GM19238 (cell line): ENCODE results near the gene KCP.
"Not testable (repeated sequence)": the region's sequence is repeated elsewhere in the genome, so short reads cannot be mapped to it uniquely, and the experiment has no call there.

Experiments used
- DNase-seq: peaks from one replicate; pipeline ENCODE4 v3.0.0; 2011; ENCODE audit warnings: low spot score; ENCODE audit not compliant: insufficient read length

KCP gene

DNA sequence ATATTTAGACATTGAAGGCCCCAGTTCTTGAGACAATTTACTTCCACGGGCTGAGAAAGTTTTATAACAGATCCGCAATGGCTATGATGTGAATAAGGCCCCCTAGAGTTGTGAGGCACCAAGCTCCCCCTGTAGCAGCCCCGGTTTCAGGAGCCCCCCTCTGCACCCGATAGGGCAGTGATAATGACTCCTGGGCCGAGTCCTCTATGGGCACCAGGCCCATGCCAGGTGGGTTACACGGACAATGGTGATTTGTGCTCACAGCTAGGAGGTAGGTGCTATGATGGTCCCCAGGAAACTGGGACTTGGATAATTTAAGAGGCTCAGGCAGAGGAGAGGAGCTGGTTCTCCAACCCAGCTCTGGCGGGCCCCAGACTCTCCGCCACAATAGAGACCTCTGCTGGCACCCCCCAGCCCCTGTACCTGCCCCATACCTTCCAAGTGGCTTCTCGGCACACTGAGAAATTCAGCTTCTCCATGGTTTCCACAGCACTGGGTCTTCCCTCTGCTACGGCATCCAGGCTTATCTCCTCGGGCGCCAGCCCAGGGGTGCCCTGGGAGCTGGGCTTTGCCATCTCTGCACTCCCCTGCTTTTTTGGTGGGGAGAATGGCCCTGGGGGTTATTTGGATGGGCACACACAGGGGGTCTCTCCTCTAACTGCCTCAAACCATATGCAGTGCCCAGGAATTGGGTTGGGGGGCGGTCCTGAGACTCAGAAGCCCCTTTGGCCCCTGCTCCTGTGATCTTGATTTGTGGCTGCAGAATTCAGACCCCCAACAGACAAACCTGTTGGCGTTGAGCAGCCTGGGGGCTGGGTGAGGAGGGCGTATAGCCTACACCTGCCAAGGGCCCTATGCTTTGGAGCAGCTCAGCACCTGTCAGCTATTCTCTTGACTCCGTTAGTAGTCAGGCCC is 12.2 kb upstream of the KCP start:
- no peak for DNase-seq

GRCh38 chr7:128921866-128922440 is 11.4 kb upstream of the KCP start:
- no peak for DNase-seq

GRCh38 chr7:128920913-128921582 is 10.5 kb upstream of the KCP start:
- no peak for DNase-seq

GRCh38 chr7:128919881-128920799 is 9.6 kb upstream of the KCP start:
- no peak for DNase-seq

GRCh38 chr7:128919241-128919640 is 8.7 kb upstream of the KCP start:
- no peak for DNase-seq

DNA sequence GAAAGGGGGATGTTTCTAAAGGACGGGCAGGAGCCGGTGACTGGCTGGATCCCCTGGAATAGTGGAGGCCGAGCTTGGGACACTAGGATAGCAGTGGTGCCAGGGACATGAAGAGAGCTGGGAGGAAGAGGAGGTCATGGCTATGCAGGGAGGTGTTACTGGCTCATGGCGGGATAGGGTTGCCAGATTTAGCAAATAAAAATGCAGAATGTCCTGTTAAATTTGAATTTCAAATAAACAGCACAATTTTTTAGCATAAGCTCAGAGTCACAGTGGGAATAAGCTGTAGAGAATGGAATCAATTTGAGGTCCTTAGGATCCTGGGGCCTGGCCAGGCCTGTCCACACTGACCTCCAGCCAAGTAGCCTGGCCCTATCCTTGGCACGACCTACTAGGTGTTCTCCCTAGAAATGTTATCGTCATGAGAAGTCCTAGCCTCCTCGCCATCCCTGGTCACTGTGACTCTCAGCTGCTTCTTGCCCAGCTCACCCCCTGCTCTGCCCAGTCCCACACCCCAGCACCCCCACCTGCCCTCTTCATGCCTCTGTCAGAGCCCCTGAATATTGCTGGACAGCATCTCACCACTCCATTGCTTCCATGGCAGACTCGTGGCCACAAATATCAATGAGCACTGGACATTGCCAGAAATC is 7.6 kb upstream of the KCP start:
- no peak for DNase-seq

DNA sequence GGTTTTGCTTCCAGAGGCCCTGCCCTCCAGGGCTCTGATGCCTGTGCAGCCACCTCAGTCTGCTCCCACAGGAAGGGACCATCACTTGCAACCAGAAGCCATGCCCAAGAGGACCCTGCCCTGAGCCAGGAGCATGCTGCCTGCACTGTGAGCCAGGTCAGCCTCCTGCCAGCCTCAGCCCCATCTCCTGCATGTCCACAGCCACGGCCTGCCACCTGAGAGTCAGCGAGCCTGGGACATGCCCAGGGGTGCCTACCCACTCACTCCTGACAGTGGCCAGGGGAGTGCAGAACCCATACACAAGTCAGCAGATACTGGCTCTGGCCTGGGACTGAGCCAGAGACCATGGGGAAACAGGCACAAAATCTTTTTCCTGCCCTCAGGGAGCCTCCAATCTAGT is 6.6 kb upstream of the KCP start:
- no peak for DNase-seq

DNA sequence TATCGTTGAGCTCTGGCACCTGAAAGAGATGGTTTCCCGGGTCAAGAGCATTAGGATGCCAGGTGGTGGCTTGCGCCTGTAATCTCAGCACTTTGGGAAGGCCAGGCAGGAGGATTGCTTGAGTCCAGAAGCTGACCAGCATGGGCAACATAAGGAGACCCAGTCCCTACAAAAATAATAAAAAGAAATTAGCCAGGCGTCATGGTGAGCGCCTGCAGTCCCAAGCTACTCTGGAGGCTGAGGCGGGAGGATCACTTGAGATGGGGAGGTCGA is 6.1 kb upstream of the KCP start:
- no peak for DNase-seq

GRCh38 chr7:128915841-128916642 is 5.5 kb upstream of the KCP start:
- DNase-seq: no peak

- DNase-seq: no peak
Measured at GRCh38 chr7:128915271-128915819, 4.8 kb upstream of the KCP start.

DNA sequence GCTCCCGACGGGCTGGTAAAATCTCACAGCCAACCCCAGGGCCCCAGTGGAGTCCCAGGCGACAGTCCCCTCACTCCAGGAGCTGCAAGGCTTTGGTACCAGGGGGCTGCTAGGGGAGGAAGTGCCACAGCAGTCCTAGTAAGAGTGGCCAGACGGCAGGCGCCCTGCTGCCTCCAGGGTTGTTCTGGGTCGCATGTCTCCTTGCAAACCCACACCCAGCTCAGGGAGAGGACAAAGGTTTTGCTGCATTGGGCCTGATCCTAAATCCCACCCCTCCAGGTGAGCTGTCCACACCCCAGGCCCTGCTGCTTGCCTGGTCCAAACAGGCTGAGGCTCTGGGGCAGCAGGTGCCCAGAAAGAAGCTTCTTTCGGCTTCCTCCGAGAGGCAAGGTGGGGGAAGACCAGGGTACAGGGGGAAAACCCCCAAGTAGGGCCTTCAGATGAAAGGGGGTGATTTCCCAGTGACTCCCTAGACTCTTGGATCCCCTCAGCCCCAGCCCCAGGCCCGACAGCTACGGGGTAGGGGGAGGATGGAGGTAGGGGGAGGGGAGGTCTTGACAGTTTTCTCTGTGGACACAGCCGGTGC is 4.2 kb upstream of the KCP start:
- peak; percentile 68 for DNase-seq

DNA sequence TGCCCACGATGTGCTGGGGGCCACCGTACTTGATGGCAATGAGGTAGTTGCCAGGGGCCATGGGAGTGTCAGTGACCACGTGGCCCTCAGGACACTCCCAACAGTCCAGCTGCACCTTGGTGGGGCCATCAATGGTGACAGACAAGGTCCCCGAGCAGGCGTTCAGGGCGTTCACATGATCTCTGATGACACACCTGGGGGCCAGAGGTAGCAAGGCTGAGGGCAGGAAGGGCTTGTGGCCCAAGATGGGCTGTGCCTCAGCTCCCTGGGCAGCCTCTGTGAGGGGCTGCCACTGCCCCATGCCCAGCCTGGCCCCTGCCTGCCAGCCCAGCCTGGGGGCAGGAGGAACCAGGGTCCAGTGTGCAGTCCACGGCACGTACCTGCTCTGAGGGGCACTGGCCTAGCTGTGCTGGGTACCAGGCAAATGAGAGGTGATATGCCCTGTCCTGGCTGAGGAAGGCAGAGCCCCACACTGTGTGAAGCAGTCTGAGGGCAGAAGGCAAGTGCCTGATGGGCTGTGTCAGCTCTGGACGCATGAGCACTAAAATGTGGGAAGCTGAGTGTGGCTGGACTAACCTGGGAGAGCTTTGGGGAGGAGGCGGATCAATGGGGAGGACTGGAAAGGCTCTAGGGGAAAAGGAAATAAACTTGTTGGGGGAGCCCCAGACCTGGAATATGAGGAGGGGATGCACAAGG is 3.5 kb upstream of the KCP start:
- DNase-seq: no peak

DNA sequence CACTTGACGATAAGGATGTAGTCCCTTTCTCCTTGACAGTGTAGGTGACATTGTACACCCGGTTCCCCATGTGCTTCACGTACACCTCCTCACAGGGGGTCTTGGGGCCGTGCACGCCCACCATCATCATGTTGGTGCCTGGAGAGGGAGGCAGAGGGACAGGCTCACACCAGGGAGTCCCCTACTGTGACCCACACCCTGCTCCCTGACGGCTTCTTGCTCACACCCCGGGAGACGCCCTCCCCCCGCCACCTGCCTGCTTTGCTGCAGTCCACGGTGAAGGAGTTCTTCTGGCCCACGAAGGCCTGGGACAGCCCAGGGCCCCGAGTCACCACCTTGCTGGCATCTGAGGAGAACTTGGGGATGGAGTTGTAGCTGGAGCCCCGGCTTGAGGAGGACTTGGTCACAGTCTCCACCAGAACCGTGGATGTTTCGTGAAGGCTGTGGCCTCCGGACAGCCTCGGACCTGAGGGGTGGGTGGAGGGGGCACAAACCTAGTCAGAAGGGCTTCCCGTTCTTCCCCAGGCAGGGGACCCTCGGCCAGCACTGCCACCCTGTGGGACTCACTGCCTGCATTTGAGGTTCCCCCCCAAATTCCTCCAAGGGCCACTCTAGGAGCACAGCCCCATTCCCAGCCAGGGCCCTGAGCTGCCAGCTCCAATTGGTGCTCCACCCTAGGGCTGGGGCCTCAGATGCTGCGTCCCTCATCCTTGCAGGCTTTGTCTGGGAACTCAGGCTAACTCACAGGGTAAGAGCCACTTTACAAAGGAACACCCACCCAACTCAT is 2.4 kb upstream of the KCP start:
- DNase-seq: not testable (repeated sequence)

DNA sequence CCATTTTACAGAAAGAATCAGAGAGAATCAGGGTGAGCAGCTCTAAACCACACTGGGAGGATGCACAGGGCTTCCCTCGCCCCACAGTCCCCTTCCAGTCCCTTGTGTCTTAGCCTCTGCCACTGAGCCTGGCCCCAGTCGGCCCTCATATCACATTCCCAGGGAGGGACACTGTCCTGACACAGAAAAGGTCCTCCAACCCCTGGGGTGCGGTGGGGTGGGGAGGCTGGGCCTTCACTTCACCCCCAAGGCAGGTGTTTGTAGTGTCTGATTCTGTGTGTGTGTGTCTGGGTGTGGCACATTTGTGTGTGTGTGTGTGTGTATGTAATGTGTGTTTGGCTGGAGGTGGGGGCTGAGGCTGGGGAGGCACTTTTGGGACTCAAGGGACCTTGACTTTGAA is 1.8 kb upstream of the KCP start:
- no peak for DNase-seq

- no peak for DNase-seq
Measured at GRCh38 chr7:128911423-128912031, 1.0 kb upstream of the KCP start.

- DNase-seq: no peak
Measured at GRCh38 chr7:128909625-128910568, 612 bp downstream of the KCP start.
